ENCODE measurements around the gene TREH.

Gene TREH

GRCh38 chr11:118623269-118623655 lies 56.2 kb downstream of the TREH start:
- POLR2A ChIA-PET, result interaction anchor here (2.7 to 3.4 kb wide), 3 partner anchors 9 to 15 kb away, joined by 15 to 31 read pairs (median 28); partner anchors contain the start of gene PHLDB1
- TF ChIP-seq SP1 (IDR thresholded peaks at IDR 0.05), result no peak
- TF ChIP-seq FOXK2 (IDR thresholded peaks at IDR 0.05), result no peak
- no peak for TF ChIP-seq SUZ12 (IDR thresholded peaks at IDR 0.05)
- no peak for TF ChIP-seq FOXA1 (IDR thresholded peaks at IDR 0.05)
- CTCF ChIA-PET, result interaction anchor here (2.9 kb wide), 1 partner anchor 36 kb away, joined by 15 read pairs; no protein-coding TSS in a partner anchor
- no peak for DNase-seq (ENCODE audit: extremely low spot score)

DNA sequence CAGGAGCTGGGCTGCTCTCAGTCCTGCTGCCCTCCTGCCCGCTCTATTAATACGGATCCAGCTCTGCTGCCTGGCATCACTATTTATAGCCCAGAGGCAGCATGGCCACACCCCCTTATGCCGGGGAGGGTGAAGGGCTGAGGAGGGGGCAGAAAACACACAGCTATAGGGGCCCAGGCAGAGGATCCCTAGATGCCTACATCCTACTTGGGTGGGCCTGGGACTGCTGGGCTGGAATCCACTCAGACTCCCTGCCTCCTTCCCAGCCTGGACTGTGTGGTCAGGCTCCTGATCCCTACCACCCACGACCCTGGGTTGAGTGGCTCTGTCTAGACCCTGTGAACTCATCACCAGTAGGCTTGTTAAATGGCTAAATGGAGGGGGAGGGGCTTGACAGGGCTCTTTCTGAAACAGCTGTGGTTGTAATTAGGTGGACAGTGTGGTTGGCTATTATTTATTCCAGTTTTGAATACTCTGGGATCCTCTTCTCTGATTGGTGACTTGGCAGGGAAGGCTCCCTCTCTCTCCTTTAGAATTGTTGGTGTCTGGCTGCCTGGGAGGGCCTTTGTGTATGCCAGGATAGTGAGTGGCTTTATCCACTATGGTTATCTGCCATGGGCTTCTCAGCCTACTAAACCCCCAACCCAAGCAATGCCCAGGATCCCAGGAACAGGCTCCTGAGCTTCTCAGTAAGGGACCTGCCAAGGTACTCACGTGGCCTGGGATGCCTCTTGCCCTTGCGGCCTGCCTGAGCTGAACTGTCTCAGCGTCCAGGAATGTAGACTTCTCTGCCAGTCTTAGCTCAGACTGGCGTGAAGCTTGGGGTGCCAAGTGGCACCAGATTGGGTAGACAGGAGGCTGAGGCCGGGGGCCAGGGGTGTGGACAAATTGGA lies 56.8 kb downstream of the TREH start:
- ChIA-PET CTCF (interaction anchor here (2.9 kb wide), 1 partner anchor 37 kb away, joined by 15 read pairs; no protein-coding TSS in a partner anchor), POLR2A (interaction anchor here (1.4 to 3.4 kb wide), 5 partner anchors 10 to 28 kb away, joined by 3 to 31 read pairs (median 15); partner anchors contain the start of gene PHLDB1)
- DNase-seq (ENCODE audit: extremely low spot score), result no peak
- TF ChIP-seq NFRKB (IDR thresholded peaks at IDR 0.05) (no peak), SP1 (IDR thresholded peaks at IDR 0.05) (no peak)

DNA sequence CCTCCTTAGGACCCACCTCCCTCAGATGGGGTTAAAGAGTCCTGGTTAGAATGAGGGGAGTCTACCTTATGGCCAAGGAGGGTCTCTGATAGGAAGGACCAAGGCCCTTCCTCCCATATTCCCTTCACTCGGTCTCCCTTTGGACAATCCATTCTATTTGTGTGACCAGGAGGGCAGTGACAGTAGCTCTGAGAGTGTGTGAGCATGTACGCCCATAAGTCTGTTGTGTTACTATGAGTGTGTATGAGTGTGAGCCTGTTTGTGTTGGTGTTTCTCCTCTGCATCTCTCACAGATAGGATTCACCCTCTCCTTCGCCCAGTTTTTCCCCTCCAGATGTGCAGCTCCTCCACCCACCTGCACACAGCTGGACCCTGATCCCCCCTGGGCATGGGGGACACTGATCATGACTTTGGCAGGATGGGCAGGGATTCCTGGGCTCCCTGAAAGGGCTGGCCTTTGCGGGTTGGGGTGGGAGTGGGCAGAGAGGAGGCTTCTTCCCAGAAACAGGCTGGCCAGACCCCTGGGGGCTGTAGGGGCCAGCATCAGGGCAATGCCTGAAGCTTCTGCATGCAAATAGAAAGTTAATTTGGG lies 57.6 kb downstream of the TREH start:
- DNase-seq (ENCODE audit: extremely low spot score), result no peak
- ChIA-PET POLR2A (interaction anchor here (1.2 to 3.4 kb wide), 6 partner anchors 10 to 28 kb away, joined by 3 to 31 read pairs (median 10); partner anchors contain the start of gene PHLDB1), CTCF (interaction anchor here (1.4 to 2.9 kb wide), 2 partner anchors 10 to 38 kb away, joined by 4 to 15 read pairs; no protein-coding TSS in a partner anchor)
- no peak for TF ChIP-seq FOXM1 (IDR thresholded peaks at IDR 0.05; ENCODE audit: borderline replicate concordance)
- TF ChIP-seq SUZ12 (IDR thresholded peaks at IDR 0.05), result no peak
- no peak for TF ChIP-seq ELF4 (IDR thresholded peaks at IDR 0.05)
- TF ChIP-seq FOXK2 (IDR thresholded peaks at IDR 0.05), result no peak
- TF ChIP-seq FOXA1 (IDR thresholded peaks at IDR 0.05), result no peak
- no peak for TF ChIP-seq LEF1 (IDR thresholded peaks at IDR 0.05; ENCODE audit: borderline replicate concordance)

DNA sequence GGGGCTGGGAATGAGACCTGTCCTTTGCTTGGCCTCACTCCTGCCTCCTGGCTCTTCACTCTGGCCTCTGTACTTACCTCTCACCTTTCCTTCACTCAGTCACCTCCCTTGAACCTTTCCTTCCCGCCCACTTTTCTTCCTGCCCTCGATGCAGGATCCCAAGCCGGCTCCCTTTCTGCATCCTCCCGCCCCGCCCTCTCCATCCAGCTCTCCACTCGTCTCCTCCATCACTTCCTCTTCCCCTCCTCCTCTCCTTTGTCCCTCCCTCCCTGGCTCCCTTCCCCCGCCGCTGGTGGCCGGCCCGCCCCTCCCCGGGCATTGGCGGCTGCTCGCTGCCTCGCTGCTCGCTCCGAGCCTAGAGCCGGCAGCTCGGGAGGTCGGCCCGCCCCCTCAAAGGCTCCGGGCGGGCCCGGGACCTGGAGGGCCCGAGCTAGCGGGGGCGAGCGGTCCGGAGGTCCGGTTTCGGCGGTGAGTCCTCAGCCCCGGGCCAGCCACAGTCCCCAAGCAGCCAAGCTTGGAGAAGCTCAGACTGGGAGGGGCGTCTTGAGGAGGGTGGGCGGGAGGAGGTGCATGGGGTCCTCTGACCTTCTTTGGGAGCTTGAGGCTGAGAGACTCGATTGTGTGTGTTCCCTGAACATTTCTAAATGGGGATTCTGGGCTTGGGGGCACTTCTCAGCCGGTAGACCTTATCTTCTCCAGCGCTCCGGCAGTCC lies 58.2 kb downstream of the TREH start:
- DNase-seq (ENCODE audit: extremely low spot score), result peak; percentile 74
- no peak for TF ChIP-seq CTBP1 (IDR thresholded peaks at IDR 0.05; ENCODE audit: borderline replicate concordance)
- TF ChIP-seq SP1 (IDR thresholded peaks at IDR 0.05), result no peak
- no peak for TF ChIP-seq ELF4 (IDR thresholded peaks at IDR 0.05)
- POLR2A ChIA-PET, result interaction anchor here (1.2 to 3.4 kb wide), 7 partner anchors 9 to 38 kb away, joined by 3 to 31 read pairs (median 5); partner anchors contain the start of gene PHLDB1
- CTCF ChIA-PET, result interaction anchor here (1.4 to 2.9 kb wide), 3 partner anchors 10 to 38 kb away, joined by 4 to 15 read pairs (median 6); no protein-coding TSS in a partner anchor

GRCh38 chr11:118620529-118621070 lies 58.9 kb downstream of the TREH start:
- ChIA-PET CTCF (interaction anchor here (1.4 to 2.9 kb wide), 3 partner anchors 9 to 39 kb away, joined by 4 to 15 read pairs (median 6); no protein-coding TSS in a partner anchor), POLR2A (interaction anchor here (1.2 to 3.4 kb wide), 6 partner anchors 9 to 39 kb away, joined by 3 to 31 read pairs (median 10); partner anchors contain the start of gene PHLDB1)
- no peak for DNase-seq (ENCODE audit: extremely low spot score)
- TF ChIP-seq TARDBP (IDR thresholded peaks at IDR 0.05) (no peak), ARNT (IDR thresholded peaks at IDR 0.05) (no peak), FOXM1 (IDR thresholded peaks at IDR 0.05; ENCODE audit: borderline replicate concordance) (no peak), LEF1 (IDR thresholded peaks at IDR 0.05; ENCODE audit: borderline replicate concordance) (no peak), FOXK2 (IDR thresholded peaks at IDR 0.05) (no peak), SP1 (IDR thresholded peaks at IDR 0.05) (no peak), SUZ12 (IDR thresholded peaks at IDR 0.05) (no peak), PKNOX1 (IDR thresholded peaks at IDR 0.05) (no peak), NFRKB (IDR thresholded peaks at IDR 0.05) (no peak), L3MBTL2 (conservative IDR thresholded peaks at IDR 0.05) (no peak), BHLHE40 (IDR thresholded peaks at IDR 0.05; ENCODE audit: borderline replicate concordance) (no peak), ZNF384 (IDR thresholded peaks at IDR 0.05) (no peak), HDGF (IDR thresholded peaks at IDR 0.05; ENCODE audit: borderline replicate concordance) (no peak), CTBP1 (IDR thresholded peaks at IDR 0.05; ENCODE audit: borderline replicate concordance) (no peak), FOXA1 (IDR thresholded peaks at IDR 0.05) (no peak), ELF4 (IDR thresholded peaks at IDR 0.05) (no peak)

- POLR2A ChIA-PET, result interaction anchor here (1.3 to 3.4 kb wide), 3 partner anchors 11 to 40 kb away, joined by 3 to 28 read pairs (median 4); partner anchors contain the start of gene PHLDB1
- CTCF ChIA-PET, result no interaction called here
- no peak for DNase-seq (ENCODE audit: extremely low spot score)
- TF ChIP-seq ZNF384 (IDR thresholded peaks at IDR 0.05) (no peak), ARNT (IDR thresholded peaks at IDR 0.05) (no peak), ELF4 (IDR thresholded peaks at IDR 0.05) (no peak), FOXA1 (IDR thresholded peaks at IDR 0.05) (no peak), L3MBTL2 (conservative IDR thresholded peaks at IDR 0.05) (no peak)
These were observed 59.8 kb downstream of the TREH start for GRCh38 chr11:118619444-118620197.

Measured in HEK293T (cell line).